H54 (cell line): ENCODE data around the gene GNAI1.

ENCODE experiments used
- DNase-seq: peaks from one replicate; pipeline ENCODE4 v3.0.0; 2011; ENCODE audit warnings: low spot score, mixed read lengths; ENCODE audit not compliant: insufficient read length
- FAIRE-seq: peaks from 3 replicates; lab custom pipeline; 2011; peaks lifted over from hg19 to GRCh38; lab: Jason Lieb, UNC
- POLR2A ChIP-seq: IDR thresholded peaks from 2 replicates; pipeline ENCODE4 v1.6.1; 2011; ENCODE audit warnings: low read depth, mild to moderate bottlenecking, low read length

GNAI1 gene

DNA sequence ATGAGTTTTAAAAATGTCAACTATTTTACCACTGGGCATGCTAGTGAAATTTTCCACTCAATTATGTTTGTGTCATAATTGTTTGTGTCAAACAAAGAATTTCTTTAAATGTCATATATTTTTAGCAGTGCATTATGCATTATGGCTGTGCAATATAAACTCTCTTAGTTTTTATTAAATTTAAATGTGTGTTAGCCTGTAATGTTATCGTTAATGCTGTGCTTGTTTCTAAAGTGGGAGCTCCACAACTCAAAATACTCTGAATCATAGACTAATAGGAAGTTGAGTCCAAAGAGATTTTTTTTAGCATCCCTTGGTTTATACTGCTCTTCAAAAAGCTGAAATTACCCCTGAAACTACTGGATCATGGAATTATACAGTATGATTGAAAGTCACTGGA lies 26.8 kb downstream of the GNAI1 start:
- no peak for TF ChIP-seq POLR2A
- no peak for FAIRE-seq
- no peak for DNase-seq

- TF ChIP-seq POLR2A = no peak
- FAIRE-seq (no peak), DNase-seq (no peak)
These were observed 30.5 kb downstream of the GNAI1 start for GRCh38 chr7:80165177-80165576.

GRCh38 chr7:80170445-80170844 lies 35.8 kb downstream of the GNAI1 start:
- no peak for FAIRE-seq
- no peak for DNase-seq
- no peak for TF ChIP-seq POLR2A

DNA sequence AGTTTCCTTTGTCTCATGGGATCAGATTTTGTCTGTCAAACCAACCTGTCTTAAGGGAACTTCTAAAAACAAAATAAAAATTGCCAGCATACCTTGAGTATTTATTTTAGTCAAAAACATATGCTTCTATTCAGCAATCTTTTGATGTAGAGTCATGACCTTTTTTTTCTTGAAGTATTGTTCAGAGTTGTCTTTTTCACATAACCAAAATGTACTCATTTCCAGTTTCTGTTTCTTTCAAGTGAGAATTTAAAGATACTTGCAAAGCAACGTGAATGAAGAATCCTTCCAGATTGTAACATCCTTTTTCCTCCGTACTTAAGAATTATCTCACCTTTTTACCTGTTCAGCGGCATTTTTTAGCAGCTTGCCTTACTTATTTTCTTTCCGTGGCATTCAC lies 37.8 kb downstream of the GNAI1 start:
- no peak for TF ChIP-seq POLR2A
- FAIRE-seq (no peak), DNase-seq (no peak)

GRCh38 chr7:80175744-80176143 lies 41.1 kb downstream of the GNAI1 start:
- FAIRE-seq = no peak
- DNase-seq = no peak
- no peak for TF ChIP-seq POLR2A

GRCh38 chr7:80181411-80181810 lies 46.8 kb downstream of the GNAI1 start:
- FAIRE-seq = no peak
- no peak for TF ChIP-seq POLR2A
- DNase-seq = no peak

GRCh38 chr7:80182630-80183276 lies 48.1 kb downstream of the GNAI1 start:
- DNase-seq = no peak
- no peak for TF ChIP-seq POLR2A
- no peak for FAIRE-seq

GRCh38 chr7:80183351-80183750 lies 48.7 kb downstream of the GNAI1 start:
- DNase-seq (no peak), FAIRE-seq (no peak)
- no peak for TF ChIP-seq POLR2A

- DNase-seq (no peak), FAIRE-seq (no peak)
- no peak for TF ChIP-seq POLR2A
These were observed 49.5 kb downstream of the GNAI1 start for GRCh38 chr7:80183900-80184685.

DNA sequence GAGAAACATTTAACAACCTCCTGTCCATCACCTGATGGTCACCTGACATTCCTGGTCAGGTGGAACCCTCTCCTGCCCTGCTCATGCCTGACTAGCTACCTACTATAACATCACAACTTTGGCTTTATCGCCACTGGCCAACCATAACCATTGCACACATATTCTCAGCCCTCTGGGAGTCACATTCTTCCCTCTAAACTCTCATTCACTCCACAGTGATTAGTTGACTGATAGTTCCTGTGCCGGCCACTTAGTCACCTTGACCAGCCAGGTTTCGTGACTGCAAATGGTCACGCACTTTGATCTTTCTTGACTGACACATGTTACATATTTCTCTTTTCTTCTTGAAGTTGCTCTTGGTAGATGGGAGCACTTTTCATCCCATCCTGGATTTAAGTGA lies 50.1 kb downstream of the GNAI1 start:
- no peak for TF ChIP-seq POLR2A
- DNase-seq (no peak), FAIRE-seq (no peak)

GRCh38 chr7:80185571-80185970 lies 50.9 kb downstream of the GNAI1 start:
- no peak for FAIRE-seq

GRCh38 chr7:80186721-80187120 lies 52.1 kb downstream of the GNAI1 start:
- DNase-seq (no peak), FAIRE-seq (no peak)
- TF ChIP-seq POLR2A = no peak

More at GRCh38 chr7:80185571-80185970, 50.9 kb downstream of the GNAI1 start:
- no peak for DNase-seq
- no peak for TF ChIP-seq POLR2A

DNA sequence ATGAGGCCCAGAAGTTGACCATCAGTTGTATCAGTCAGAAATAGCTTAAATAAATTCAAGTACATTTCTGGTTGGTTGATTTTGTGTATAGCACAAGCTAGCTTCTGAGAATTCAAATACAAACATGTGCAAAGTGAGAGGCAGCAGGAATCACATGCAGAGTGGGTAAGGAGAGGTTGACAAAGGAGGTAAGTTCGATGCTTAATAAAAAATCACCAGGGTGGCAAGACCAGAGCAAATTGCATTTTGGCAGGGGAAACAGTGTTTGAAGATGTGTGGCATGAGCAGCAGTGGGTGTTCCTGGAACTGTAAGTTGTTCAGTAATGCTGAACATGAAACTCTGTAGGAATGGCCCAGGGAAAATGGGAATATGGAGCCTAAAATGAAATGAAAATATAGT lies 52.6 kb downstream of the GNAI1 start:
- TF ChIP-seq POLR2A = no peak
- FAIRE-seq (no peak), DNase-seq (no peak)

- DNase-seq = no peak
- TF ChIP-seq POLR2A = no peak
- no peak for FAIRE-seq
These were observed 53.1 kb downstream of the GNAI1 start for GRCh38 chr7:80187727-80188126.

DNA sequence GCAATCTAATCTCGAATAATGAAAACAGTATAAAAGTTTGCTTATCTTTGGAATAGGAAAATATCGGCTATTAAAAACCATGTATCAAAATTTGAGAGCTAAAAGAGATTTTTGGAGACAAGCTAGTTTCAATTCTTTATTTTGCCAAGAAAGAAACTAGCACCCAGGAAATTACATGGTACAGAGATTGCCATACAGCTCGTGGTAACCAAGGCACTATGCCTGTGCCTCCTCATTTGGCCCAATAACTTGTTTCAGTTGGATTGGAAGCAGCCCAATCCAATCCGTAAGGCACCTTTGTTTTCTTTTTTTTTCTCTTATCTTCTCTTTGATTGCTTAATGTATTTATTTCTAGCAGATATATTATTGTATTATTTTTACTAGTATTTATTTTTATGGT lies 55.0 kb downstream of the GNAI1 start:
- DNase-seq (no peak), FAIRE-seq (no peak)
- TF ChIP-seq POLR2A = no peak

DNA sequence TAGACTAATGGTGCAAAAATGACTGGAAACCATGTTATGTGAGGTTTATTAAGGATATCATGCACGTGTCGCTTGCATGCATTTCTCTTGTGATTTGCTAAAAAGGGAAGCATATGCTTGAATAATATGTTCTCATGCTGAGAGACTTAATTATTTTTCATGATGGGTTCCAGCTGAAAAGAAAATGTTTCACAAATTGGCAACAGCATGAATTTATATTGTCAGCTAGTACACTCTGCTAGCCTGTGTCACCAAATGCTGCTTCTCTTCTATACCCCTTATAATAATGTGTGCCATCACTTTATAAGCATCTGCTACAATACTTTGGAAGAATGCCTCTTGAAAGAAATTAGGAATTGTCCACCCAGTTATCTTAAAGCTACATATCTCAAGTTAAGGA lies 63.0 kb downstream of the GNAI1 start:
- DNase-seq (no peak), FAIRE-seq (peak; percentile 15)
- no peak for TF ChIP-seq POLR2A
